GM19023 (cell line): ENCODE data around the gene GPD1L.
A peak's percentile ranks its signal among the peaks of the same experiment; 100 is the strongest.
"Not testable (repeated sequence)": the region's sequence is repeated elsewhere in the genome, so short reads cannot be mapped to it uniquely, and the experiment has no call there.

ENCODE experiments used
- ATAC-seq: cut with Tn5 transposase; IDR thresholded peaks from one replicate; pipeline ENCODE4 v1.9.1; 2021; ENCODE audit warnings: mild to moderate bottlenecking, moderate library complexity; ENCODE audit not compliant: unreplicated experiment

Gene GPD1L

GRCh38 chr3:32106132-32106928 lies at the start of gene GPD1L:
Gene GPD1L (plus strand): TSS chr3:32106620. CDS start chr3:32106712, 92 bp downstream.
- ATAC-seq: peak; percentile 100

DNA sequence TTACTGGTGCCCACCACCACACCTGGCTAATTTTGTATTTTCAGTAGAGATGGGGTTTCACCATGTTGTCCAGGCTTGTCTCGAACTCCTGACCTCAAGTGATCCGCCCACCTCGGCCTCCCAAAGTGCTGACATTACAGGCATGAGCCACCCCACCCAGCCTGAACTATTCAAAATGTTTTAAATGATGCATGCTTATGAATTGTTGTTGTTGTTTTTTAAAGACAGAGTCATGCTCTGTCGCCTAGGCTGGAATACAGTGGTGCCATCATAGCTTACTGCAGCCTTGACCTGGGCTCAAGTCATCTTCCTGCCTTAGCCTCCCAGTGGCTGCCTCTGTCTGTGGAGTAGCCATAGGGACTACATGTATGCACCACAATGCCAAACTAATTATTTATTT lies 48.0 kb upstream of the GPD1L start:
- not testable (repeated sequence) for ATAC-seq

DNA sequence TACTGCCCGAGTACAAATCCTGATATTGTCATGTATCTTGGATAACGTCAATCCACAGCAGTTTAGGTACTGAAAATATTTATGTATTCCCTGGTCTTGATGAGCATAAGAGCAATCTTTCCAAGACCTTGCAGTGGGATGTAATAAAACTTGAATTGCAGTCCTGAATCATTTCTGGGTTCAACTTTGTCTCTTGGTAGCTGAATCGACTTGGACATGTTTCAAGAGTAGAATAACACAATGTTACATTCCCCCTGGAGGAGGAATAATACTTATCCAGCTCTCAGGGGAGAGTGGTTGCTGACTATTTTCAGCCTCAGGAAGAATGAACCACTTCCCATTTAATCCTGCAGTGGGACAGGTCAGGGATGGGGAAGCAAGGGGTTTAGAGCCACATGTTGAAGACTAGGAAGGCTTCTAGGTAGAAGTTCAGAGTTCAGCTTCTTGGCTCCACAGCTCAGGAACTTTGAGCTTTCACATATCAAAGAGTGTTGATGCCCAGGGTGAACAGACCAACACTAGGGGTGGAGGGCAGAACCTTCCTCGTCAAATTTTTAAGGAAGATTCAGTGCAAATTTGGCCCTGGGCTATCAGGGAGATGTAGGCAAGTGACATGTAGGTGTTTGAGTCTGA lies 43.4 kb upstream of the GPD1L start:
- ATAC-seq: no peak

- ATAC-seq: no peak
Measured at GRCh38 chr3:32066686-32067085, 39.7 kb upstream of the GPD1L start.

GRCh38 chr3:32074194-32074593 lies 32.2 kb upstream of the GPD1L start:
- not testable (repeated sequence) for ATAC-seq

GRCh38 chr3:32076566-32076965 lies 29.9 kb upstream of the GPD1L start:
- ATAC-seq: no peak

DNA sequence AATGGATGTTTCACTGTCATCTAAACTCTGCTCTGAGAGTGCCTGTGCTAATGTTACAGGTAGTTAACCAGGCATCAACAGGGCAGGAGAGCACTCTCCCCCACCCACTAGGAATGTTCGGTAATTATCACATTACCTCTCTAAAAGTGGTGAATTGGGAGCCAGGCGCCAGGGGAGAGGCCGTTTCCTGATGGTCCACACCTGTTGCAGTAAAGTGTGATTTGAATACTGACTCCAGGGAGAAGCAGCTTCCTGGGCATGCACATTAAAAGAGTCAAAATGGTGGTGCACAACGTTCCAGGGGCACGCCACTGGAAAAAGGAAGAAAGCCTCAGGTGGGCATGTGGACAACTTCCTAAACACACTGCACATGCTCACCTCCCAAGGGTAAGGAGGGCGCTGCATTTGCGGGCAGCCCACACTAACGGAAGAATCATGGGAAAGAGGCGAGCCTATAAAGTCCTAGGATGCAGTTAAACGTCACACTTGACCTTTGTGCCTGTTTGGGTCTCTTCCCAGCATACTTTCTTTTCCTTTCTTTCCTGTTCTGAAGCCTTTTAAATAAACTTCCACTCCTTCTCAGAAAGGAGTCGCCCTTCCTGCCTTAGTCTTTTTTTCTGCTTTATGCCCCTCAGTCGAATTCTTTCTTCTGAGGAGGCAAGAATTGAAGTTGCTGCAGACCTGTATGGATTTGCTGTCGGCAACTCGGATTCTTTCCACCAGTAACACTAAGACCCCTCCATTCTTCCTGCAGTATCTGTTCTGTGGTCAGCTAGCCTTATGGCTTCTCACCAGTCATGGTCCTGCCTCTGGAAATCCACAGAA lies 28.9 kb upstream of the GPD1L start:
- no peak for ATAC-seq

DNA sequence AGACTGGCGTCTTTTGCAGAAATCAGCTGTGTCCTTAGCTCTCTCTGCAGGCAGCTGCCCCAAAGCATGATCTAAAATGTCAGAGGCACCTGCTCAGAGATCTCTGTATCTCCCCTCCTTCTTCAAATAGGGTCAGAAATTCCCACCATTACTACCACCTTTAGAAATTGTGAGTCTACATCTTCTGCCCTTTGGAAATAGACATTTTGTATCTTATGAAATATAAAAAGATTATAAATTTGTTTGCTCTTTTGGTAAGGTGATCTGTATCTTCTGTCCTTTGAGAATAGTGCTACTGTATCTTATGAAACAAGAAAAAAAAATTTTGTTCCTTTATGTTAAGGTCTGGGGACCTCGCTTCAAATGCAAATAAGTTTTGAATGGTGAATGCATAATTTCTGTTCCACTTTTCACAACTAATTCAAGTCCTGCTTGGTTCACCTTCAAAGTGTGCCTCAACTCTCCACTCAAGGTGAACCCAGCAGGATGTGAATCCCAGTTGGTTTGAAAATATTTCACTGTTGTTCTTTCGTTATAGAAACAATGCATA lies 28.3 kb upstream of the GPD1L start:
- ATAC-seq: no peak

GRCh38 chr3:32078864-32079263 lies 27.6 kb upstream of the GPD1L start:
- no peak for ATAC-seq

- no peak for ATAC-seq
Measured at GRCh38 chr3:32082721-32083120, 23.7 kb upstream of the GPD1L start.

- ATAC-seq: no peak
Measured at GRCh38 chr3:32083702-32084270, 22.6 kb upstream of the GPD1L start.

DNA sequence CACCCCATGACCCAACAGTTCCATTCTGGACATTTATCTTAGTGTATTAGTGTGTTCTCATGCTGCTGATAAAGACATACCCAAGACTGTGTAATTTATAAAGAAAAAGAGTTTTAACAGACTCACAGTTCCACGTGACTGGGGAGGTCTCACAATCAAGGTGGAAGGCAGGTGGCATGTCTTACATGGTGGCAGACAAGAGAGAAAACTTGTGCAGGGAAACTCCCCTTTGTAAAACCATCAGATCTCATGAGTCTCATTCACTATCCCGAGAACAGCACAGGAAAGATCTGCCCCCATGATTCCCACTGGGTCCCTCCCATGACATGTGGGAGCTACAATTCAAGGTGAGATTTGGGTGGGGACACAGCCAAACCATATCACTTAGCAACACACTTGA lies 21.6 kb upstream of the GPD1L start:
- no peak for ATAC-seq

DNA sequence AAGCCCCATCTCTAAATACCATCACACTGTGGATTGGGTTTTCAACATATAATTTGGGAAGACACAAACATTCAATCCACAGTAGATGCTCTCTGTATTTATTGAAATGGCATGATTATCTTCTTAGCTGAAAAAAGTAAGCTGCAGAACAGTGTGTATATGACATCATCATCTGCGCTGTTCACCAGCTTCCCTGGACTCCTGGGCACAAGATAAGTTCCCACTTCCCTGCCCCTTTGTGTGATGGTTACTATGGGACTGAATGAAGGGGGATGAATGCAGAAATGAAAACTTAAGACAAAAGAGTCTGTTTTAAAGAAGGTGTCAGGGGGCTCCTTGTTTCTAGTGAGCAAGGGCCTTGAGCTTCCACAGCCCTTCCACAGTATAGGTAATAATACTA lies 20.0 kb upstream of the GPD1L start:
- no peak for ATAC-seq

- no peak for ATAC-seq
Measured at GRCh38 chr3:32089476-32089875, 16.9 kb upstream of the GPD1L start.

GRCh38 chr3:32093204-32093603 lies 13.2 kb upstream of the GPD1L start:
- no peak for ATAC-seq

- no peak for ATAC-seq
Measured at GRCh38 chr3:32095431-32095830, 11.0 kb upstream of the GPD1L start.

GRCh38 chr3:32097768-32098167 lies 8.7 kb upstream of the GPD1L start:
- ATAC-seq: no peak

DNA sequence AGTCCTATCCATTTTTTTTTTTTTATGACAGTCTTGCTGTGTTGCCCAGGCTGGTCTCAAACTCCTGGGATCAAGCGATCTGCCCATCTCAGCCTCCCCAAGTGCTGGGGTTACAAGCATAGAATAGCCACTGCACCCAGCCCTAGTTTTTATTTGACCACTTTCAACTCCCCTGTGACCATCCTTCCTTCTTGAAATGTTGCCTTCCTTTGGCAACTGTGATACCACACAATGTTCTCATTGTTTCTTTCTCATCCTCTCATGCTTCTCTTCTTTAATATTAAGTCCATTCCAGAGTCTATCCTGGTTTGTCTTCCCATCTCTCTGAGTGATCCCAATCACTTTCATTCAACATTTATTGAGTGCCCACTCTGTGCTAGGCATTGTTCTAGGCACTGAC lies 7.9 kb upstream of the GPD1L start:
- no peak for ATAC-seq

GRCh38 chr3:32100465-32100864 lies 6.0 kb upstream of the GPD1L start:
- no peak for ATAC-seq

DNA sequence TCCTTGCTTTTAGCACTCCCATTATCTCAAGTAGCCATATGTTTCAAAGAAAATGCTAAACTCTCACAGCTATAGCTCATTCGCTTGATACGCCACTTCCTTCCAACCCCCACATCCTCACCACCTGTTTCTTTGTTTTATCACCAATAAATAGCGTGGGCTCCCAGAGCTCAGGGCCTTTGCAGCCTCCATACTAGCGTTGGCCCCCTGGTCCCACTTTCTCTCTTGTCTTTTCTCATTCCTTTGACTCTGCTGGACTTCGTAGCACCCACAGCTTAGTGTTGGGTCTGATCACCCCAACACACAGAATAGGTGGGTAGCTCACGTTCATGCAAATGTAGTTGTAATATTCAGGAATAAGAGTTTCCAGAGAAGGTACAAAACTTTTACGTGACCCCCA lies 4.1 kb upstream of the GPD1L start:
- ATAC-seq: no peak

DNA sequence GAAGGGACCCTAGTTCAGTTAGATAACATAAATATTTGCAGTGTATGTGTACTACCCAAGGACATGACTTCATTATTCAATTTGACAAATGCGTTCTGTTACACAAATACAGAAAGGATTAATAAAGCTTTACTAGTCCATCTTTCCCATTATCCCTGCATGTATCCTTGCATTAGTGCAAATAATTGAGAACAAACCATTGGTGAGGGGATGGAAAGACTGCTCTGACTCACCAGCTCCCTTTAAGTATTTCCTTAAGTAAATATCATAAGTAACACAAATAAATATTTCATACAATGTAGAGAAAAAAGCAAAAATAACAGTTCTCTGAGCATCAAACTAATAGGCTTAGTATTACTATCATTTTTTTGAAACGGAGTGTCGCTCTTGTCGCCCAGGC lies 1.9 kb upstream of the GPD1L start:
- ATAC-seq: no peak
